LNCaP clone FGC (cell line): ENCODE data around the gene CNIH4.
"Not testable (repeated sequence)": the region's sequence is repeated elsewhere in the genome, so short reads cannot be mapped to it uniquely, and the experiment has no call there.

Source experiments
- DNase-seq: peaks from one replicate; pipeline ENCODE4 v3.0.0-alpha.2; 2011; ENCODE audit warnings: low read depth
- H3K4me3 ChIP-seq: 2 replicates; pipeline ENCODE4 v1.5.1; 2011; ENCODE audit warnings: mild to moderate bottlenecking, low read depth, low read length, control low read depth
- CTCF ChIP-seq: IDR thresholded peaks from 2 replicates; pipeline ENCODE4 v1.5.1; 2012; ENCODE audit warnings: mild to moderate bottlenecking; ENCODE audit not compliant: control insufficient read depth, insufficient read depth; ENCODE audit errors: extremely low read depth

Gene CNIH4

GRCh38 chr1:224333939-224334786 is 22.5 kb upstream of the CNIH4 start:
- no peak for TF ChIP-seq CTCF
- DNase-seq: no peak
- no peak overlapping the region for H3K4me3 ChIP-seq

- H3K4me3 ChIP-seq: no peak overlapping the region
- DNase-seq: no peak
- TF ChIP-seq CTCF: no peak
Observed at GRCh38 chr1:224338150-224338838, 18.4 kb upstream of the CNIH4 start.

GRCh38 chr1:224339442-224340033 is 17.1 kb upstream of the CNIH4 start:
- H3K4me3 ChIP-seq: no peak overlapping the region
- no peak for DNase-seq
- no peak for TF ChIP-seq CTCF

GRCh38 chr1:224340453-224341384 is 16.0 kb upstream of the CNIH4 start:
- not testable (repeated sequence) for DNase-seq, H3K4me3 ChIP-seq

GRCh38 chr1:224343679-224344078 is 13.0 kb upstream of the CNIH4 start:
- no peak for TF ChIP-seq CTCF
- DNase-seq: no peak
- H3K4me3 ChIP-seq: no peak overlapping the region

GRCh38 chr1:224348137-224348536 is 8.5 kb upstream of the CNIH4 start:
- DNase-seq: no peak
- no peak overlapping the region for H3K4me3 ChIP-seq
- no peak for TF ChIP-seq CTCF

GRCh38 chr1:224349716-224350115 is 7.0 kb upstream of the CNIH4 start:
- not testable (repeated sequence) for H3K4me3 ChIP-seq, DNase-seq

GRCh38 chr1:224352436-224353085 is 4.1 kb upstream of the CNIH4 start:
- DNase-seq, H3K4me3 ChIP-seq: not testable (repeated sequence)
